Panc1 (cell line): ENCODE data around the gene GLTP.

Source experiments
- CTCF ChIP-seq: fragments of 450-650 bp; IDR thresholded peaks from 2 replicates; pipeline ENCODE4 v1.5.1; 2017; ENCODE audit warnings: mild to moderate bottlenecking
- POLR2AphosphoS5 ChIP-seq: IDR thresholded peaks from 2 replicates; pipeline ENCODE4 v1.6.1; 2012; ENCODE audit warnings: mild to moderate bottlenecking, low read depth, low read length, moderate library complexity
- REST ChIP-seq, 2 experiments: IDR thresholded peaks; 2 replicates each; pipeline ENCODE4 v1.6.1; 2011 to 2012; ENCODE audit warnings: low read depth in 2 of 2, control low read depth in 1 of 2, low read length in 1 of 2, mild to moderate bottlenecking in 1 of 2, moderate library complexity in 1 of 2; ENCODE audit not compliant: insufficient read depth in 1 of 2
- SIN3A ChIP-seq: IDR thresholded peaks from 2 replicates; pipeline ENCODE4 v1.6.1; 2012; ENCODE audit warnings: low read depth, mild to moderate bottlenecking, low read length, moderate library complexity, borderline replicate concordance; ENCODE audit not compliant: insufficient read depth

- TF ChIP-seq CTCF: no peak
- no peak for TF ChIP-seq POLR2AphosphoS5
- no peak for TF ChIP-seq SIN3A
- no peak for TF ChIP-seq REST (IDR thresholded peaks at IDR 0.05; ENCODE audit: insufficient read depth in 1 of 2, low read depth in 2 of 2, low read length in 1 of 2)
Observed at GRCh38 chr12:109878247-109878625, 2.1 kb downstream of the GLTP start.
